Suprapubic skin (tissue), 4 donors: ENCODE measurements around the gene STIP1. TPM values are rescaled to one million over a fixed set of nuclear protein-coding genes. Genes with fewer than 3 reads are reported as not detected.

Experiments
- DNase-seq, 2 donors: peaks; one replicate each; pipeline ENCODE4 v3.0.0-alpha.2; 2019; ENCODE audit warnings: low spot score in 2 of 2
- H3K27ac ChIP-seq: fragments of 200-600 bp; sonication (generic); one replicate; pipeline ENCODE4 v1.5.1; 2019
- H3K27me3 ChIP-seq: fragments of 200-600 bp; sonication (generic); one replicate; pipeline ENCODE4 v1.5.1; 2019
- H3K36me3 ChIP-seq: fragments of 200-600 bp; sonication (generic); one replicate; pipeline ENCODE4 v1.5.1; 2019
- H3K4me1 ChIP-seq: fragments of 200-600 bp; sonication (generic); one replicate; pipeline ENCODE4 v1.5.1; 2019
- H3K4me3 ChIP-seq: fragments of 200-600 bp; sonication (generic); one replicate; pipeline ENCODE4 v1.5.1; 2019; ENCODE audit warnings: mild to moderate bottlenecking
- H3K9me3 ChIP-seq: fragments of 200-600 bp; sonication (generic); one replicate; pipeline ENCODE4 v1.5.1; 2019
- CTCF ChIP-seq, 2 donors: fragments of 200-600 bp in 1 of 2; fragments of 450-650 bp in 1 of 2; sonication (generic) in 1 of 2; IDR thresholded peaks; one replicate each; pipeline ENCODE4 v1.5.1; 2016 to 2019; ENCODE audit warnings: antibody characterized with exemption in 2 of 2, mild to moderate bottlenecking in 1 of 2, moderate library complexity in 1 of 2
- EP300 ChIP-seq: sonication (generic); formaldehyde crosslinking; IDR thresholded peaks from one replicate; pipeline ENCODE4 v1.6.1; 2017; ENCODE audit warnings: antibody characterized with exemption
- POLR2A ChIP-seq, 2 donors: fragments of 450-650 bp; IDR thresholded peaks; one replicate each; pipeline ENCODE4 v1.6.1; 2017; ENCODE audit warnings: antibody characterized with exemption in 2 of 2, mild to moderate bottlenecking in 2 of 2, moderate library complexity in 2 of 2
- POLR2AphosphoS5 ChIP-seq, 3 donors: sonication (generic); formaldehyde crosslinking; IDR thresholded peaks; one replicate each; pipeline ENCODE4 v1.6.1; 2017; ENCODE audit warnings: antibody characterized with exemption in 3 of 3
- WGBS: methylation state at CpG from one replicate; pipeline ENCODE4 v1.1.5; 2018; 5-methylcytosine and 5-hydroxymethylcytosine counted together
- total RNA-seq, 4 donors: library from RNA; depleted of rRNA; stranded (reverse); fragments of >200 nt; gene quantifications; one replicate each; pipeline ENCODE4 v1.1.0, GENCODE V29; 2016

Gene STIP1
- total RNA-seq, 4 donors from 2014 or later: 47.1 to 93.9 (median 87.4) TPM

- Histone ChIP-seq H3K27me3 (no peaks in the 10 kb centered on the region), H3K36me3 (no peaks in the 10 kb centered on the region), H3K27ac (no peak overlapping the region), H3K4me3 (no peak overlapping the region), H3K4me1 (no peaks in the 10 kb centered on the region), H3K9me3 (no peaks in the 10 kb centered on the region)
- 75% methylated on average over 14 of the region's 21 CpGs for WGBS
- DNase-seq: no peak
- TF ChIP-seq EP300: no peak
- TF ChIP-seq POLR2AphosphoS5 (IDR thresholded peaks at IDR 0.05): no peak
- TF ChIP-seq POLR2A (IDR thresholded peaks at IDR 0.05): no peak
- no peak for TF ChIP-seq CTCF (IDR thresholded peaks at IDR 0.05)
These were observed 44.7 kb upstream of the STIP1 start for GRCh38 chr11:64141081-64141783.

- Histone ChIP-seq H3K27me3 (no peaks in the 10 kb centered on the region), H3K27ac (no peak overlapping the region), H3K4me1 (peaks cover 14% of the 10 kb centered on the region), H3K4me3 (no peak overlapping the region), H3K9me3 (no peaks in the 10 kb centered on the region), H3K36me3 (no peaks in the 10 kb centered on the region)
- 97% methylated on average over 33 of the region's 41 CpGs for WGBS
- TF ChIP-seq POLR2A (IDR thresholded peaks at IDR 0.05) (no peak), EP300 (no peak), CTCF (IDR thresholded peaks at IDR 0.05) (no peak), POLR2AphosphoS5 (IDR thresholded peaks at IDR 0.05) (no peak)
- no peak for DNase-seq
These were observed 41.1 kb upstream of the STIP1 start for GRCh38 chr11:64144587-64145472.

- WGBS: 94% methylated on average over 11 of the region's 22 CpGs
- H3K4me3 ChIP-seq: no peak overlapping the region
- no peaks in the 10 kb centered on the region for H3K36me3 ChIP-seq
- no peaks in the 10 kb centered on the region for H3K27me3 ChIP-seq
- DNase-seq: no peak
- TF ChIP-seq EP300: no peak
- peak in 1 of 2 donors; percentile 60 for TF ChIP-seq CTCF (IDR thresholded peaks at IDR 0.05)
- H3K4me1 ChIP-seq: peaks cover 19% of the 10 kb centered on the region
- no peak overlapping the region for H3K27ac ChIP-seq
- no peaks in the 10 kb centered on the region for H3K9me3 ChIP-seq
These were observed 39.7 kb upstream of the STIP1 start for GRCh38 chr11:64146036-64146955.

GRCh38 chr11:64148226-64148916 is 37.6 kb upstream of the STIP1 start:
- Histone ChIP-seq H3K4me3 (peak overlapping the region; percentile 26), H3K27ac (no peak overlapping the region), H3K27me3 (no peaks in the 10 kb centered on the region), H3K36me3 (no peaks in the 10 kb centered on the region), H3K9me3 (no peaks in the 10 kb centered on the region), H3K4me1 (peaks cover 27% of the 10 kb centered on the region)
- 11% methylated on average over 18 of the region's 19 CpGs for WGBS
- peak in 1 of 2 donors; percentile 84 for DNase-seq
- TF ChIP-seq POLR2AphosphoS5 (IDR thresholded peaks at IDR 0.05): peak in 1 of 3 donors; percentile 7
- TF ChIP-seq CTCF (IDR thresholded peaks at IDR 0.05): peak; percentile 73 to 87
- no peak for TF ChIP-seq POLR2A (IDR thresholded peaks at IDR 0.05)
- TF ChIP-seq EP300: no peak
